Erythroblast (primary cell): Measurements from ENCODE around the gene KRT36.

ENCODE experiments used
- GATA1 ChIP-seq: IDR thresholded peaks from 2 replicates; pipeline ENCODE4 v1.6.1; 2011; ENCODE audit warnings: low read depth, mild to moderate bottlenecking, control low read depth, low read length, moderate library complexity
- POLR2A ChIP-seq: IDR thresholded peaks from 2 replicates; pipeline ENCODE4 v1.6.1; 2011; ENCODE audit warnings: mild to moderate bottlenecking, low read length

DNA sequence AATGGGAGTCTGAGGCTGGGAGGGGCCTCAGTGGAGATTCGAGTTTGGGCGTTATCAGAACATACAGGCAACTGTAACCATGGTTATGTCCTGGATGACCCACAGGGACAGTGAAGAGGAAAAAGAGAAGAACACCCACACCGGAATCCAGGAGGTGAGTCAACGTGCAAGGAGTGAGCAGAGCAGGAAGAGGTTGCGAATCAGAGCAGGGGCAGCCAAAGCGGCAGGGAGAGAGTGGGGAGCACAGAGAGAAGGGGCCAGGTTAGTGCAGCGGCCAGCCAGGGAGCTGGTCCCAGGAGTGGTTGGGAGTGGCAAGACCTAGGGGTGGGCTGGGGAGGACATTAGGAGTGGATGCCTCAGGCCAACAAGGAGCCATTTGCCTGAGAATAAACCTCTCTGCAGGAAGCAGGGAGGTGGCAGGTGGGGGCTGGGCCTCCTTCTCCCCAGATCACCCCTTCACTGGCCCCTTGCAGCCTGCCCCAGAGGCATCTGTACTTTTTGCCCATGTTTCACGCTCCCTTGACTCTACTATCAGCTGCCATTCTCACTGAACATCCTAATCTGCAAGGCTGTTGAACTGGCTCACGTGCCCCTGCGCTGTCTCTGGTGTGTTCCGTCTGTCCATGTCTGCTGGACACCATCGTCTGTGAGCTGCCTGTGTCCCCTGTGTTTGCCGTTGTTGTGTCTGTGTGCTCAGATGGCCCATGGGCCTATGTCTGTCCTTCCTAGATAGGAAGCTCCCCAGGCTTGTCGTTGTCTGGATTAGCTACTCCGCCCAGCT, 10.6 kb upstream of the KRT36 start:
- TF ChIP-seq POLR2A, result peak; percentile 23
- TF ChIP-seq GATA1, result no peak
